ENCODE data around the gene PPAT.
A peak's percentile ranks its signal among the peaks of the same experiment; 100 is the strongest.
"Not testable (repeated sequence)": the region's sequence is repeated elsewhere in the genome, so short reads cannot be mapped to it uniquely, and the experiment has no call there.

PPAT gene

DNA sequence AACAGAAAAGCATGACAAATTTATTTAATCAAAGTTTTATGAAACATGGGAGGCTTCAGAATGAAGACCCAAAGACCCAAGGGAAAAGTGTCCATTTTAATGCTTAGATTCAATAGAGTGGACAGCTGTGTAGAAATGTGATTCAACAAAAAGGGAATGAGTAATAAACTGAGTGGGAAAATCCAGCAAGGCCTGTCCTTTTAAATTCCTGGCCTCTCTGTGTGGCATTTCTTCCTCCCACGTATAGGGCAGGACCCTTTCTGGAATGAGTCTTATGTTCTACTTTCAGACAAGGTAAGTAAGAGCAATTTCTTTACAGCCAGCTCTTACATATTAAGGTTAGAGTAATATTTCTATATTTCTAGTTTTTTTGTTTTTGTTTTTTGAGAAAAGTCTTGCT lies 62.6 kb downstream of the PPAT start:
- Mint-ChIP-seq H3K4me3 (no peak overlapping the region), H3K27me3 (ENCODE audit: low read depth, poor library complexity) (no peaks in the 10 kb centered on the region), H3K9me3 (peaks cover 23% of the 10 kb centered on the region), H3K36me3 (ENCODE audit: low read depth) (peaks cover 67% of the 10 kb centered on the region), H3K27ac (no peak overlapping the region), H3K4me1 (peaks cover 20% of the 10 kb centered on the region)
- TF ChIP-seq CTCF (IDR thresholded peaks at IDR 0.05): no peak
- DNase-seq: no peak

- H3K9me3 Mint-ChIP-seq: peaks cover 24% of the 10 kb centered on the region
- TF ChIP-seq CTCF (IDR thresholded peaks at IDR 0.05): no peak
- DNase-seq: no peak
- H3K36me3 Mint-ChIP-seq (ENCODE audit: low read depth): peaks cover 58% of the 10 kb centered on the region
- H3K4me3 Mint-ChIP-seq: no peak overlapping the region
- peak overlapping the region; percentile 69 for H3K27ac Mint-ChIP-seq
- H3K27me3 Mint-ChIP-seq (ENCODE audit: low read depth, poor library complexity): no peaks in the 10 kb centered on the region
- H3K4me1 Mint-ChIP-seq: peaks cover 20% of the 10 kb centered on the region
These were observed 63.8 kb downstream of the PPAT start for GRCh38 chr4:56371426-56372220.

- H3K27me3 Mint-ChIP-seq (ENCODE audit: low read depth, poor library complexity): no peaks in the 10 kb centered on the region
- peaks cover 27% of the 10 kb centered on the region for H3K9me3 Mint-ChIP-seq
- no peak overlapping the region for H3K4me3 Mint-ChIP-seq
- H3K4me1 Mint-ChIP-seq: peaks cover 9% of the 10 kb centered on the region
- no peak for DNase-seq
- no peak for TF ChIP-seq CTCF (IDR thresholded peaks at IDR 0.05)
- H3K27ac Mint-ChIP-seq: no peak overlapping the region
- H3K36me3 Mint-ChIP-seq (ENCODE audit: low read depth): peaks cover 55% of the 10 kb centered on the region
These were observed 65.0 kb downstream of the PPAT start for GRCh38 chr4:56370377-56370776.

- H3K36me3 Mint-ChIP-seq (ENCODE audit: low read depth): peaks cover 83% of the 10 kb centered on the region
- H3K27ac Mint-ChIP-seq; H3K4me1 Mint-ChIP-seq; DNase-seq; H3K27me3 Mint-ChIP-seq (ENCODE audit: low read depth, poor library complexity); H3K4me3 Mint-ChIP-seq: not testable (repeated sequence)
- H3K9me3 Mint-ChIP-seq: peaks cover 61% of the 10 kb centered on the region
These were observed 72.4 kb downstream of the PPAT start for GRCh38 chr4:56362981-56363380.

- no peaks in the 10 kb centered on the region for H3K27me3 Mint-ChIP-seq (ENCODE audit: low read depth, poor library complexity)
- no peak overlapping the region for H3K4me3 Mint-ChIP-seq
- no peak for DNase-seq
- no peak overlapping the region for H3K27ac Mint-ChIP-seq
- H3K4me1 Mint-ChIP-seq: no peaks in the 10 kb centered on the region
- H3K9me3 Mint-ChIP-seq: peaks cover 51% of the 10 kb centered on the region
- no peak for TF ChIP-seq CTCF (IDR thresholded peaks at IDR 0.05)
- peaks cover 94% of the 10 kb centered on the region for H3K36me3 Mint-ChIP-seq (ENCODE audit: low read depth)
These were observed 75.3 kb downstream of the PPAT start for GRCh38 chr4:56360071-56360470.

DNA sequence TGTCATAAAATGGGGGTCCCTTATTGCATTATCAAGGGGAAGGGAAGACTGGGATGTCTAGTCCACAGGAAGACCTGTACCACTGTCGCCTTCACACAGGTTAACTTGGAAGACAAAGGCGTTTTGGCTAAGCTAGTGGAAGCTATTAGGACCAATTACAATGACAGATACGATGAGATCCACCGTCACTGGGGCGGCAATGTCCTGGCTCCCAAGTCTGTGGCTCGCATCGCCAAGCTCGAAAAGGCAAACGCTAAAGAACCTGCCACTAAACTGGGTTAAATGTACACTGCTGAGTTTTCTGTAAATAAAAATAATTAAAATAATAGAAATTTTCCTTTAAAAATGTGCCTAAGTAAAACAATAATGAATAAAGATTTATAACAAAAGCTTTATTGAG lies 78.8 kb downstream of the PPAT start:
- no peaks in the 10 kb centered on the region for H3K4me1 Mint-ChIP-seq
- H3K36me3 Mint-ChIP-seq (ENCODE audit: low read depth): peaks cover 78% of the 10 kb centered on the region
- no peak for DNase-seq
- no peaks in the 10 kb centered on the region for H3K27me3 Mint-ChIP-seq (ENCODE audit: low read depth, poor library complexity)
- peaks cover 19% of the 10 kb centered on the region for H3K9me3 Mint-ChIP-seq
- no peak overlapping the region for H3K27ac Mint-ChIP-seq
- no peak for TF ChIP-seq CTCF (IDR thresholded peaks at IDR 0.05)
- H3K4me3 Mint-ChIP-seq: no peak overlapping the region
